Spinal cord (tissue), 10 donors: ENCODE measurements around the gene WDR55. TPM values are rescaled to one million over a fixed set of nuclear protein-coding genes. Genes with fewer than 3 reads are reported as not detected.
A peak's percentile ranks its signal among the peaks of the same experiment; 100 is the strongest.

Experiments
- DNase-seq, 6 donors: peaks; one replicate each; pipeline versions ENCODE4 v3.0.0 to v3.0.0-alpha.2; 2013 to 2015; ENCODE audit warnings: low spot score in 6 of 6, low read depth in 4 of 6
- H3K27ac ChIP-seq: one replicate; pipeline ENCODE4 v1.5.1; 2013; ENCODE audit warnings: low read depth, low read length, control low read depth
- H3K27me3 ChIP-seq: one replicate; pipeline ENCODE4 v1.6.1; 2013; ENCODE audit warnings: low read length; ENCODE audit not compliant: control insufficient read depth, insufficient read depth
- H3K36me3 ChIP-seq: one replicate; pipeline ENCODE4 v1.6.1; 2013; ENCODE audit warnings: low read length; ENCODE audit not compliant: control insufficient read depth, insufficient read depth
- H3K4me1 ChIP-seq: one replicate; pipeline ENCODE4 v1.6.1; 2013; ENCODE audit warnings: low read length; ENCODE audit not compliant: control insufficient read depth, insufficient read depth
- H3K4me3 ChIP-seq: one replicate; pipeline ENCODE4 v1.5.1; 2013; ENCODE audit warnings: low read depth, low read length, control low read depth
- H3K9me3 ChIP-seq: one replicate; pipeline ENCODE4 v1.6.1; 2013; ENCODE audit warnings: low read length; ENCODE audit not compliant: control insufficient read depth, insufficient read depth
- WGBS: methylation state at CpG from one replicate; pipeline ENCODE4 v1.1.5; 2013; ENCODE audit warnings: missing lambda C conversion rate; ENCODE audit not compliant: insufficient coverage; 5-methylcytosine and 5-hydroxymethylcytosine counted together
- polyA plus RNA-seq, 2 donors: library from polyadenylated mRNA; unstranded; fragments of 120-200 nt; gene quantifications; one replicate each; pipeline ENCODE4 v1.2.1, GENCODE V29; 2013; ENCODE audit not compliant: insufficient read length in 2 of 2
- total RNA-seq, 2 donors: library from RNA; depleted of rRNA in 1 of 2; stranded (reverse); fragments of 120-200 nt in 1 of 2; fragments of >200 nt in 1 of 2; gene quantifications; one replicate each; pipeline versions ENCODE4 v1.2.3 to v1.2.4, GENCODE V29; 2013 to 2014
- donor health status: healthy.

The WDR55 gene
- total and polyA plus RNA-seq, 4 donors, result 9.4 to 22.1 (median 13.8) TPM

GRCh38 chr5:140673187-140673976, 8.7 kb downstream of the WDR55 start, which contains the start of gene DND1:
DND1 (minus strand) TSS chr5:140673576; CDS start chr5:140673542, 34 bp downstream.
- H3K4me3 ChIP-seq, result no peak within 1 kb of the TSS
- peaks cover 84% of the 10 kb centered on the region for H3K36me3 ChIP-seq
- no peak for DNase-seq
- no peaks in the 10 kb centered on the region for H3K4me1 ChIP-seq
- H3K27me3 ChIP-seq, result no peaks in the 10 kb centered on the region
- no peak within 1 kb of the TSS for H3K27ac ChIP-seq
- WGBS, result 85% methylated on average over 30 of the region's 45 CpGs
- no peaks in the 10 kb centered on the region for H3K9me3 ChIP-seq

- no peak overlapping the region for H3K4me3 ChIP-seq
- H3K9me3 ChIP-seq, result no peaks in the 10 kb centered on the region
- no peak for DNase-seq
- H3K27me3 ChIP-seq, result no peaks in the 10 kb centered on the region
- H3K4me1 ChIP-seq, result no peaks in the 10 kb centered on the region
- H3K36me3 ChIP-seq, result peaks cover 84% of the 10 kb centered on the region
- no CpG with 5 or more reads among the region's 2 CpGs for WGBS
- no peak overlapping the region for H3K27ac ChIP-seq
These were observed 9.5 kb downstream of the WDR55 start for GRCh38 chr5:140674211-140674610.

- Histone ChIP-seq H3K9me3 (no peaks in the 10 kb centered on the region), H3K27me3 (no peaks in the 10 kb centered on the region), H3K4me1 (no peaks in the 10 kb centered on the region), H3K36me3 (peaks cover 84% of the 10 kb centered on the region), H3K27ac (no peak overlapping the region), H3K4me3 (no peak overlapping the region)
- WGBS, result 96% methylated on average over 4 of the region's 4 CpGs
- DNase-seq, result no peak
These were observed 9.9 kb downstream of the WDR55 start for GRCh38 chr5:140674629-140675028.

GRCh38 chr5:140677947-140678346, 13.2 kb downstream of the WDR55 start:
- H3K36me3 ChIP-seq, result peaks cover 74% of the 10 kb centered on the region
- no peak overlapping the region for H3K4me3 ChIP-seq
- no peak for DNase-seq
- H3K9me3 ChIP-seq, result no peaks in the 10 kb centered on the region
- H3K27me3 ChIP-seq, result no peaks in the 10 kb centered on the region
- no peaks in the 10 kb centered on the region for H3K4me1 ChIP-seq
- no peak overlapping the region for H3K27ac ChIP-seq
- WGBS, result 97% methylated on average over 2 of the region's 3 CpGs

GRCh38 chr5:140678993-140679392, 14.3 kb downstream of the WDR55 start:
- H3K36me3 ChIP-seq, result peaks cover 72% of the 10 kb centered on the region
- no peak overlapping the region for H3K4me3 ChIP-seq
- no peaks in the 10 kb centered on the region for H3K4me1 ChIP-seq
- 100% methylated on average over 2 of the region's 7 CpGs for WGBS
- no peak overlapping the region for H3K27ac ChIP-seq
- H3K9me3 ChIP-seq, result no peaks in the 10 kb centered on the region
- H3K27me3 ChIP-seq, result no peaks in the 10 kb centered on the region
- no peak for DNase-seq

GRCh38 chr5:140690376-140690932, 25.8 kb downstream of the WDR55 start:
- Histone ChIP-seq H3K4me3 (peak overlapping the region; percentile 95), H3K27me3 (no peaks in the 10 kb centered on the region), H3K4me1 (peaks cover 26% of the 10 kb centered on the region), H3K36me3 (peaks cover 31% of the 10 kb centered on the region), H3K9me3 (no peaks in the 10 kb centered on the region), H3K27ac (peak overlapping the region; percentile 79)
- WGBS, result 78% methylated on average over 4 of the region's 8 CpGs
- no peak for DNase-seq

GRCh38 chr5:140690941-140691924, 26.5 kb downstream of the WDR55 start, which contains the start of the genes HARS1 and HARS2:
HARS1 (minus strand) TSS chr5:140691370; CDS start chr5:140691304, 66 bp downstream.
HARS2 (plus strand) TSS chr5:140691455; CDS start chr5:140691649, 194 bp downstream.
- peak; percentile 65 to 97 (median 80) for DNase-seq
- under 1% methylated on average over 60 of the region's 61 CpGs for WGBS
- no peaks in the 10 kb centered on the region for H3K27me3 ChIP-seq
- H3K9me3 ChIP-seq, result no peaks in the 10 kb centered on the region
- peaks cover 26% of the 10 kb centered on the region for H3K4me1 ChIP-seq
- H3K4me3 ChIP-seq, result peak within 1 kb of the TSS; percentile 95
- peak within 1 kb of the TSS; percentile 79 for H3K27ac ChIP-seq
- H3K36me3 ChIP-seq, result peaks cover 27% of the 10 kb centered on the region

GRCh38 chr5:140694276-140694675, 29.6 kb downstream of the WDR55 start:
- Histone ChIP-seq H3K36me3 (peaks cover 32% of the 10 kb centered on the region), H3K9me3 (no peaks in the 10 kb centered on the region), H3K4me1 (peaks cover 26% of the 10 kb centered on the region), H3K27me3 (no peaks in the 10 kb centered on the region), H3K4me3 (no peak overlapping the region), H3K27ac (no peak overlapping the region)
- DNase-seq, result peak in 1 of 6 donors; percentile 16
- 87% methylated on average over 3 of the region's 5 CpGs for WGBS

- H3K27me3 ChIP-seq, result no peaks in the 10 kb centered on the region
- H3K4me1 ChIP-seq, result peaks cover 13% of the 10 kb centered on the region
- 78% methylated on average over 3 of the region's 4 CpGs for WGBS
- no peak overlapping the region for H3K4me3 ChIP-seq
- no peak overlapping the region for H3K27ac ChIP-seq
- H3K9me3 ChIP-seq, result no peaks in the 10 kb centered on the region
- DNase-seq, result no peak
- H3K36me3 ChIP-seq, result peaks cover 37% of the 10 kb centered on the region
These were observed 32.3 kb downstream of the WDR55 start for GRCh38 chr5:140696891-140697492.
